GM19043 (cell line): ENCODE data around the gene COASY.
"Not testable (repeated sequence)": the region's sequence is repeated elsewhere in the genome, so short reads cannot be mapped to it uniquely, and the experiment has no call there.

ENCODE experiments used
- ATAC-seq: cut with Tn5 transposase; IDR thresholded peaks from one replicate; pipeline ENCODE4 v1.9.1; 2021; ENCODE audit warnings: low read depth; ENCODE audit not compliant: unreplicated experiment

The COASY gene

DNA sequence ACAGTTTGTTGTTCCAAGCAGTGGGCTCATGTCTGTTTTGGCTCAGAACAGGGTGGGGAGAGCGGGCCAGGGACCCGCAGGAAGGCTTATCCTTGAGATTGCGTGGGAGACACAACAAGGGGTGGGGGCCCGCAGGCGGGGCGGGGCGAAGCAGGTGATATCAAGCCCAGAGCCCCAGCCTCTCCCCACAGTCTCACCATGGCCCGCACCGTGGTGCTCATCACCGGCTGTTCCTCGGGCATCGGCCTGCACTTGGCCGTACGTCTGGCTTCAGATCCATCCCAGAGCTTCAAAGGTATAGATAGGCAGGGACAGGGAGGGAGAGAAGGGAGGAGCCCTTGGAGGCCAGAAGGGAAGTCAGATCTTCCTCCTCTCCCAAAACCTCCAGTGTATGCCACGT, 9.2 kb upstream of the COASY start, which contains the start of gene HSD17B1:
Gene HSD17B1, plus strand, starts transcription at position 188 of the 400 bp plus-strand sequence. Its CDS starts 11 bp downstream, at position 199.
- not testable (repeated sequence) for ATAC-seq

GRCh38 chr17:42553161-42553818, 8.7 kb upstream of the COASY start:
- ATAC-seq: no peak

DNA sequence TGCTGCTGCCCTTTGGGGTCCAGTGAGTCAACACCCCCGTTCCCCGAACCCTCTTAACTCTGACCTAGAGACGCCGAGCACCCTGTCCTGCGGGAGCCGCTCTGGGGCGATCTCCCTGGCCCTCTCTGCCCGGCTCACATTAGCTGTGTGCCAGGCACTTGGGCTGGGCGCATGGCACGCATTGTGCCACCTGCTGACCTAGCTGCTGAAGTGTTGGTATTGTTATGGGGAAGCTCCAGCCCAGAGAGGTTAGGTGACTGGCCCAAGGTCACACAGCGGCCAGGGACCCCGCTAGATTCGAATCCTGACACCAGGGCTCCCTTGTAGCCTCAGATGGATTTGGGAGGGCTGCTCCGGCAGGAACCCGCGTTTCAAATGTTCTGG, 8.1 kb upstream of the COASY start:
- ATAC-seq: no peak

- ATAC-seq: peak; percentile 78
Measured at GRCh38 chr17:42554250-42555121, 7.5 kb upstream of the COASY start.

- no peak for ATAC-seq
Measured at GRCh38 chr17:42555122-42555622, 6.8 kb upstream of the COASY start.

- not testable (repeated sequence) for ATAC-seq
Measured at GRCh38 chr17:42555961-42556617, 5.9 kb upstream of the COASY start.

DNA sequence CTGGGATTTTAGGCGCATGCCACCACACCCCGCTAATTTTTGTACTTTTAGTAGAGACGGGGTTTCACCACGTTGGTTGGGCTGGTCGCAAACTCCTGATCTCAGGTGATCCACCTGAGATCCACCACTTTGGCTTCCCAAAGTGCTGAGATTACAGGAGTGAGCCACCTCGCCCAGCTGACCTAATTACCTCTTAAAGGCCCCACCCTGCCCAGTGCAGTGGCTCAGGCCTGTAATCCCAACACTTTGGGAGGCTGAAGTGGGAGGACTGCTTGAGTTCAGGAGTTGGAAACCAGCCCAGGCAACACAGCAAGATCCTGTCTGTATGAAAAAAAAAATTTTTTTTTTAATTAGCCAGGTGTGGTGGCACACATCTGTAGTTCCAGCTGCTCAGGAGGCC, 2.9 kb upstream of the COASY start:
- ATAC-seq: no peak

DNA sequence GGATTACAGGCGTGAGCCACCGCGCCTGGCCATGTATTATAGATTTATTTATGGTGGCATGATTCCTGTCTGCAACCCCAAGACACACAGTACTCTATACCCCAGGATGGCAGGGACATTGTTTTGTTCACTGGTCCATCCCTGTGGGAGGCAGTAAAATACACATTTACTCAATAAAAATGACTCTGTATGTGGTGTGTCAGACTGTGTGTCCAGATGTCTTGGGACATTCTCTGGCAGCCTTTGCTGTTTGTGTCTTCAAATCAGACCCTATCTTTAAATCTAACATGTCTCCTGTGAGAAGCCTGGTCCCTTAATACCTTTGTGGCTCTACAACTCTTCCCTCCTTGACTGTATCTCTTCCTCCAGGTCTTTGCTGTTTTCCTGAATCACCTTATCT, 1.7 kb upstream of the COASY start:
- no peak for ATAC-seq

GRCh38 chr17:42562388-42563142, 617 bp downstream of the COASY start:
- no peak for ATAC-seq

- ATAC-seq: no peak
Measured at GRCh38 chr17:42563143-42563509, 1.2 kb downstream of the COASY start.

DNA sequence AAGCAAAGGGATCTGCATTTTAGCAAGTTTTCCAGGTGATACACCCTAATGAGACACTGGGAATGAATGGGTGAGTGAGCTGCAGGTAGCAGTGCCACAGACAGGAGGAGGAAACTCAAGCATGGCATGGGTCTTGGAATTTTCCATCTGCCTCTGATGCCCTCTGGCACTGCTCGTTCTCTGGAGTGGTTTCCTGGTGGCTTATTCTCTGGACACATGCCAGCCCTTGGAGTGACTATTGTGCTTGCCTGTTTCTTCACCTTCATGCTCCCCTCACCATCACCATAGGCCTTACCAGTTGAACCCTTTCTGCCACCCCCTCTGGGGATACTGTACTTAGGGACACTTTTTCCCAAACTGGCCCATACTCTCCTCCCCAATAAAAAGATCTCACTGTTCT, 1.6 kb downstream of the COASY start:
- ATAC-seq: no peak

DNA sequence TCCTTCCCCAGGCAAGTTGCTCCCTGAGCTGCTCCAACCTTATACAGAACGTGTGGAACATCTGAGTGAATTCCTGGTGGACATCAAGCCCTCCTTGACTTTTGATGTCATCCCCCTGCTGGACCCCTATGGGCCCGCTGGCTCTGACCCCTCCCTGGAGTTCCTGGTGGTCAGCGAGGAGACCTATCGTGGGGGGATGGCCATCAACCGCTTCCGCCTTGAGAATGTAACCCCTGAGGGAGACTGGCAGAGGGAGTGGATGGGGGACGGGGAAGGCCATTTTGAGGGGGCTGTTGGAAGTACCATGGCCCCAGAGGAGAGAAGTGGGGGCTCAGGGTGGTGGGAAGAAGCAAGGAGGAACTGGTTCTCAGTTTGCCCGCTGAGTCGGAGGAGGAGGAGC, 2.0 kb downstream of the COASY start:
- ATAC-seq: no peak

DNA sequence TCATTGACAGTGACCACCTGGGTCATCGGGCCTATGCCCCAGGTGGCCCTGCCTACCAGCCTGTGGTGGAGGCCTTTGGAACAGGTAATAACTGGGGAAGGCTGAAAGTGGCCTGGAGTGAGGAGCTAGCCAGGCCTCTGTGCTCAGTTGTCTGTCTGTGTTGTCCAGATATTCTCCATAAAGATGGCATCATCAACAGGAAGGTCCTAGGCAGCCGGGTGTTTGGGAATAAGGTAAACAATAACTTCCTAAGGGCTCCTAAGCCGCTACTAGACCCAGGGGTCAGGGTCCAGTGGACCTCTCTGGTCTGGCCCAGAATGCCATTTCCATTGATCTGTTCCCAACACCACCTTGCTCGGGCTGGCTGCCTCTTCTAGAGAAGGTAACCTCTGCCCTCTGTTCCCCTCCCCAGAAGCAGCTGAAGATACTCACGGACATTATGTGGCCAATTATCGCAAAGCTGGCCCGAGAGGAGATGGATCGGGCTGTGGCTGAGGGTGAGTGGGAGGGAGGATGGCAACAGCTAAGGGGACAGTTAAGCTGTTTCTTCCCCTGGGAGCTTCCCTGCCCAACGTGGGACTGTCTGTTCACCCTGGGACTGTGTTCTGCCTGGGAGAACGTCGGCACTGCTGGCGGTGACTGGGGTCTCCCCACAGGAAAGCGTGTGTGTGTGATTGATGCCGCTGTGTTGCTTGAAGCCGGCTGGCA, 3.0 kb downstream of the COASY start:
- ATAC-seq: no peak

- no peak for ATAC-seq
Measured at GRCh38 chr17:42565523-42566214, 3.7 kb downstream of the COASY start.

- no peak for ATAC-seq
Measured at GRCh38 chr17:42566215-42566882, 4.4 kb downstream of the COASY start.

DNA sequence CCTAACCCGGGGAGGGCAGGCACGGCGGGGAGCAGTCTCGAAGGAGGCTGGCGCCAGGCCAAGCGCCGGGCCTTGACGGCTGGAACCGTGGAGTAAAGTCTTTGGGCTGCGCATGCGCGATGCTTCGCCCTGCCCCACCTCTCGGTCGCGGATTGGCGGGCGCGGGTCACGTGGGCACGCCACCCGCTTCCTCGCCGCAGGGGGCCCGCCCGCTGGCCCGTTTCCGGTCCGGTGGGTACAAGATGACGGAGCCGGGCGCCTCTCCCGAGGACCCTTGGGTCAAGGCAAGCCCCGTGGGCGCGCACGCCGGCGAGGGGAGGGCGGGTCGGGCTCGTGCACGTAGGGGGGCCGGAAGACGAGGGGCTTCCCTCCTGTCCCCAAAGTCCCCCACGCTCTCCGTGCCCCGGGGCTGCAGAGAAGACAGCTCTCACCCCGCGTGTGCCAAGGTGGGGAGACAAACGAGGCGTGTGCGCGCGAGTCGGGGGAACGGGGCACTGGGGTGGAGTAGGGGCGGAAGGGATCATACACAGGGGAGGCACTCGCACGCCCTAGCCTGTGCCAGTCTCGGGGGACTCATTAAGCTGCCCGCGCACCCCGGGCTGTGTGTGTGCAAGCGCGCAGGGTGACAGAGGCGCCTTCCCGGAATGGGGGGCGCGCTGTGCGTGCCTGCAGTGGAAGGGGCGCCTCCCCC, 5.1 kb downstream of the COASY start, which contains the start of gene MLX:
Gene MLX, plus strand, starts transcription at position 218 of the 691 bp plus-strand sequence. Its CDS starts 25 bp downstream, at position 243.
- peak; percentile 54 for ATAC-seq

- no peak for ATAC-seq
Measured at GRCh38 chr17:42568341-42569111, 6.6 kb downstream of the COASY start.
